HG02763 (cell line): ENCODE measurements around the gene VPS37B.
"Not testable (repeated sequence)": the region's sequence is repeated elsewhere in the genome, so short reads cannot be mapped to it uniquely, and the experiment has no call there.

Experiments
- ATAC-seq: cut with Tn5 transposase; IDR thresholded peaks from one replicate; pipeline ENCODE4 v1.9.1; 2021; ENCODE audit warnings: mild to moderate bottlenecking, moderate library complexity; ENCODE audit not compliant: unreplicated experiment

VPS37B gene

GRCh38 chr12:122909442-122910288 lies 13.7 kb upstream of the VPS37B start:
- no peak for ATAC-seq

- no peak for ATAC-seq
Measured at GRCh38 chr12:122908915-122909314, 13.0 kb upstream of the VPS37B start.

GRCh38 chr12:122905258-122905657 lies 9.3 kb upstream of the VPS37B start:
- not testable (repeated sequence) for ATAC-seq

- no peak for ATAC-seq
Measured at GRCh38 chr12:122903693-122904034, 7.7 kb upstream of the VPS37B start.

GRCh38 chr12:122902854-122903692 lies 7.1 kb upstream of the VPS37B start:
- no peak for ATAC-seq

GRCh38 chr12:122899887-122900286 lies 4.0 kb upstream of the VPS37B start:
- ATAC-seq = no peak

GRCh38 chr12:122896662-122897061 lies 738 bp upstream of the VPS37B start:
- no peak for ATAC-seq

- ATAC-seq = no peak
Measured at GRCh38 chr12:122895320-122895703, 612 bp downstream of the VPS37B start.

GRCh38 chr12:122894193-122895121 lies 1.5 kb downstream of the VPS37B start:
- no peak for ATAC-seq

GRCh38 chr12:122893208-122894153 lies 2.4 kb downstream of the VPS37B start:
- no peak for ATAC-seq

GRCh38 chr12:122892724-122893123 lies 3.2 kb downstream of the VPS37B start:
- ATAC-seq = not testable (repeated sequence)

- no peak for ATAC-seq
Measured at GRCh38 chr12:122891661-122892525, 4.0 kb downstream of the VPS37B start.

- no peak for ATAC-seq
Measured at GRCh38 chr12:122889761-122890520, 6.0 kb downstream of the VPS37B start.

GRCh38 chr12:122888232-122888752 lies 7.6 kb downstream of the VPS37B start:
- no peak for ATAC-seq

- peak; percentile 29 for ATAC-seq
Measured at GRCh38 chr12:122887819-122888212, 8.1 kb downstream of the VPS37B start.

GRCh38 chr12:122886851-122887818 lies 8.8 kb downstream of the VPS37B start:
- ATAC-seq = peak; percentile 79

- ATAC-seq = no peak
Measured at GRCh38 chr12:122886161-122886560, 9.8 kb downstream of the VPS37B start.
